HepG2 (cell line): ENCODE results near the gene LDLRAD2. TPM values are rescaled to one million over a fixed set of nuclear protein-coding genes. Genes with fewer than 3 reads are reported as not detected.
A peak's percentile ranks its signal among the peaks of the same experiment; 100 is the strongest.

Experiments
- ARHGAP35 ChIP-seq: sonication (generic); formaldehyde crosslinking; IDR thresholded peaks from 2 replicates; pipeline ENCODE4 v1.9.0; 2022; ENCODE audit warnings: mild to moderate bottlenecking, inconsistent platforms, moderate library complexity, missing genetic modification reagents, borderline replicate concordance
- ARNT ChIP-seq: fragments of 450-650 bp; IDR thresholded peaks from 2 replicates; pipeline ENCODE4 v1.6.1; 2017
- ATF4 ChIP-seq, 2 experiments: fragments of 450-650 bp in 1 of 2; sonication (generic) in 1 of 2; formaldehyde crosslinking; IDR thresholded peaks; 2 replicates each; pipeline versions ENCODE4 v1.5.0 to v1.8.0; 2020 to 2022; ENCODE audit warnings: mild to moderate bottlenecking in 1 of 2, missing genetic modification reagents in 1 of 2
- CEBPB ChIP-seq: IDR thresholded peaks from 2 replicates; pipeline ENCODE4 v1.6.1; 2011; ENCODE audit warnings: low read depth, low read length, improper control_type of control experiment, borderline replicate concordance
- HNF4A ChIP-seq: sonication (generic); formaldehyde crosslinking; IDR thresholded peaks from 2 replicates; pipeline ENCODE4 v1.4.0; 2020; ENCODE audit warnings: missing genetic modification reagents
- MIER3 ChIP-seq: IDR thresholded peaks from 2 replicates; pipeline ENCODE4 v1.6.1; 2016; ENCODE audit warnings: missing compliant biosample characterization, borderline replicate concordance
- MTA1 ChIP-seq: sonication (generic); formaldehyde crosslinking; IDR thresholded peaks from 2 replicates; pipeline ENCODE4 v1.4.0; 2020; ENCODE audit warnings: missing genetic modification reagents, mild to moderate bottlenecking, borderline replicate concordance
- MYC ChIP-seq: sonication (generic); formaldehyde crosslinking; IDR thresholded peaks from 2 replicates; pipeline ENCODE4 v1.9.0; 2021; ENCODE audit warnings: missing genetic modification reagents, borderline replicate concordance
- REST ChIP-seq, 2 experiments: IDR thresholded peaks; 2 replicates each; pipeline ENCODE4 v1.6.1; 2011 to 2012; ENCODE audit warnings: low read length in 2 of 2, borderline replicate concordance in 1 of 2, low read depth in 1 of 2, mild to moderate bottlenecking in 1 of 2, moderate library complexity in 1 of 2
- SNAPC5 ChIP-seq: sonication (generic); formaldehyde crosslinking; IDR thresholded peaks from 2 replicates; pipeline ENCODE4 v1.8.1; 2023; ENCODE audit warnings: mild to moderate bottlenecking, missing genetic modification reagents, borderline replicate concordance
- ZBTB39 ChIP-seq: sonication (generic); formaldehyde crosslinking; IDR thresholded peaks from 2 replicates; pipeline ENCODE4 v1.5.0; 2020; ENCODE audit warnings: missing genetic modification reagents
- ZNF781 ChIP-seq: sonication (generic); formaldehyde crosslinking; IDR thresholded peaks from 2 replicates; pipeline ENCODE4 v1.5.1; 2020; ENCODE audit warnings: borderline replicate concordance, mild to moderate bottlenecking, missing genetic modification reagents; ENCODE audit errors: not compliant biosample characterization
- ZSCAN29 ChIP-seq: sonication (generic); formaldehyde crosslinking; conservative IDR thresholded peaks from 2 replicates; pipeline ENCODE4 v1.4.0; 2020; ENCODE audit warnings: mild to moderate bottlenecking, missing genetic modification reagents
- polyA plus RNA-seq, 8 experiments: library from polyadenylated mRNA; depleted of rRNA in 3 of 8; stranded (reverse) in 7 of 8; unstranded in 1 of 8; fragments of >200 nt; fragmentation: Illumina TruSeq in 4 of 8; extraction: Trizol in 4 of 8; gene quantifications; 2 replicates each; pipeline versions ENCODE4 v1.2.1 to v1.2.3, GENCODE V29; 2011 to 2016; ENCODE audit warnings: low read depth in 4 of 8, missing spikeins in 1 of 8, mixed read lengths in 1 of 8; ENCODE audit not compliant: insufficient read depth in 1 of 8
- total RNA-seq, 5 experiments: library from RNA; depleted of rRNA; stranded (reverse); fragments of >200 nt; fragmentation: Illumina TruSeq; extraction: Trizol; gene quantifications; 2 replicates each; pipeline ENCODE4 v1.2.3, GENCODE V29; 2016; ENCODE audit warnings: low read depth in 1 of 5
- TF ChIP-seq, protein P1 (sequence below): conservative IDR thresholded peaks from 2 replicates; pipeline ENCODE4 v1.6.1; 2018; ENCODE audit warnings: missing genetic modification reagents
- TF ChIP-seq, protein P2 (sequence below): sonication (generic); formaldehyde crosslinking; IDR thresholded peaks from 2 replicates; pipeline ENCODE4 v1.4.0; 2020; ENCODE audit warnings: mild to moderate bottlenecking, missing genetic modification reagents
- TF ChIP-seq, protein P3 (sequence below): IDR thresholded peaks from 2 replicates; pipeline ENCODE4 v1.6.1; 2016; ENCODE audit warnings: missing compliant biosample characterization, missing genetic modification reagents, borderline replicate concordance

Gene LDLRAD2
- total and polyA plus RNA-seq, 2 of the 13 experiments (the other 11 are each of a cell fraction or from before 2014, with no cell fraction given): not detected

DNA sequence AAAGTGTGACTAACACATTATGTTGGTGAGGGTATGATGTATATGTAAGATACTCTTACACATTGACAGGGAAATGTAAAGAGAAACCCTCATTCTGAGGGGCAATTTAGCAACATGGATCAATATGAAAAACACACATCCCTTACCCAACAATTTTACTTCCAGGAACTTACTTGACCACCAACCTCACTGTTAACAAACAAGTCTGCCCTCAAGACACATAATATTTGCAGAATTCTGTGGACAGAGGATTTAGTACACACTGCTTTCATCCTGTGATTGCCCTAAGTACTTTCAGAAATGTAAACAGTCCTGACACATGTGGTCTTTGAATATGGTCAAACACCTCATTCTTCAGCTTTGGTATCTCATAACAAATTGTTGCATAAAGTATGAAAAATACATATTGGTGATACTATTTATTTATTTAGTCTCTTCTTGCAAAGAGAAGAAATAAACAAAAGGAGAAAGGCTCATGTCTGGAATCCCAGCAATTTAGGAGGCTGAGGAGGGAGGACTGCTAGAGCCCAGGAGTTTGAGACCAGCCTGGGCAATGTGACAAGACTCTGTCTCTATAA lies 36.0 kb upstream of the LDLRAD2 start (continued):
- TF ChIP-seq ZNF781 (CRISPR knock-in tag): no peak
- TF ChIP-seq, protein P1, sequence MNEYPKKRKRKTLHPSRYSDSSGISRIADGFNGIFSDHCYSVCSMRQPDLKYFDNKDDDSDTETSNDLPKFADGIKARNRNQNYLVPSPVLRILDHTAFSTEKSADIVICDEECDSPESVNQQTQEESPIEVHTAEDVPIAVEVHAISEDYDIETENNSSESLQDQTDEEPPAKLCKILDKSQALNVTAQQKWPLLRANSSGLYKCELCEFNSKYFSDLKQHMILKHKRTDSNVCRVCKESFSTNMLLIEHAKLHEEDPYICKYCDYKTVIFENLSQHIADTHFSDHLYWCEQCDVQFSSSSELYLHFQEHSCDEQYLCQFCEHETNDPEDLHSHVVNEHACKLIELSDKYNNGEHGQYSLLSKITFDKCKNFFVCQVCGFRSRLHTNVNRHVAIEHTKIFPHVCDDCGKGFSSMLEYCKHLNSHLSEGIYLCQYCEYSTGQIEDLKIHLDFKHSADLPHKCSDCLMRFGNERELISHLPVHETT (CRISPR knock-in tag): 0 out of 2 replicates have a peak, but pooled peaks have one; percentile 59
- TF ChIP-seq ATF4 (CRISPR knock-in tag; IDR thresholded peaks at IDR 0.05): peak in 1 of 2 experiments; percentile 83; a peak in 1 of 4 replicates
- no peak for TF ChIP-seq MTA1 (CRISPR knock-in tag)
- TF ChIP-seq ZBTB39 (CRISPR knock-in tag): peak; percentile 62; the same call in 1 of the 2 replicates
- no peak for TF ChIP-seq ARNT
- TF ChIP-seq HNF4A (CRISPR knock-in tag): peak; percentile 74
- no peak for TF ChIP-seq MYC (CRISPR knock-in tag)
- no peak for TF ChIP-seq ZSCAN29 (CRISPR knock-in tag)
- peak in 1 of 2 experiments; percentile 76; a peak in 1 of 4 replicates for TF ChIP-seq REST (IDR thresholded peaks at IDR 0.05; ENCODE audit: borderline replicate concordance in 1 of 2, low read depth in 1 of 2, low read length in 2 of 2)
- TF ChIP-seq ARHGAP35: no peak
- TF ChIP-seq CEBPB: peak; percentile 82
- TF ChIP-seq MIER3 (CRISPR knock-in tag): peak; percentile 76; the same call in 1 of the 2 replicates
- TF ChIP-seq, protein P2, sequence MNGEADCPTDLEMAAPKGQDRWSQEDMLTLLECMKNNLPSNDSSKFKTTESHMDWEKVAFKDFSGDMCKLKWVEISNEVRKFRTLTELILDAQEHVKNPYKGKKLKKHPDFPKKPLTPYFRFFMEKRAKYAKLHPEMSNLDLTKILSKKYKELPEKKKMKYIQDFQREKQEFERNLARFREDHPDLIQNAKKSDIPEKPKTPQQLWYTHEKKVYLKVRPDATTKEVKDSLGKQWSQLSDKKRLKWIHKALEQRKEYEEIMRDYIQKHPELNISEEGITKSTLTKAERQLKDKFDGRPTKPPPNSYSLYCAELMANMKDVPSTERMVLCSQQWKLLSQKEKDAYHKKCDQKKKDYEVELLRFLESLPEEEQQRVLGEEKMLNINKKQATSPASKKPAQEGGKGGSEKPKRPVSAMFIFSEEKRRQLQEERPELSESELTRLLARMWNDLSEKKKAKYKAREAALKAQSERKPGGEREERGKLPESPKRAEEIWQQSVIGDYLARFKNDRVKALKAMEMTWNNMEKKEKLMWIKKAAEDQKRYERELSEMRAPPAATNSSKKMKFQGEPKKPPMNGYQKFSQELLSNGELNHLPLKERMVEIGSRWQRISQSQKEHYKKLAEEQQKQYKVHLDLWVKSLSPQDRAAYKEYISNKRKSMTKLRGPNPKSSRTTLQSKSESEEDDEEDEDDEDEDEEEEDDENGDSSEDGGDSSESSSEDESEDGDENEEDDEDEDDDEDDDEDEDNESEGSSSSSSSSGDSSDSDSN (CRISPR knock-in tag): no peak
- TF ChIP-seq, protein P3, sequence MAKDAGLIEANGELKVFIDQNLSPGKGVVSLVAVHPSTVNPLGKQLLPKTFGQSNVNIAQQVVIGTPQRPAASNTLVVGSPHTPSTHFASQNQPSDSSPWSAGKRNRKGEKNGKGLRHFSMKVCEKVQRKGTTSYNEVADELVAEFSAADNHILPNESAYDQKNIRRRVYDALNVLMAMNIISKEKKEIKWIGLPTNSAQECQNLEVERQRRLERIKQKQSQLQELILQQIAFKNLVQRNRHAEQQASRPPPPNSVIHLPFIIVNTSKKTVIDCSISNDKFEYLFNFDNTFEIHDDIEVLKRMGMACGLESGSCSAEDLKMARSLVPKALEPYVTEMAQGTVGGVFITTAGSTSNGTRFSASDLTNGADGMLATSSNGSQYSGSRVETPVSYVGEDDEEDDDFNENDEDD (CRISPR knock-in tag): no peak
- TF ChIP-seq SNAPC5 (CRISPR knock-in tag): no peak
